ENCODE data around the gene PCBD1. TPM values are rescaled to one million over a fixed set of nuclear protein-coding genes. Genes with fewer than 3 reads are reported as not detected.

PCBD1 gene
- polyA plus RNA-seq, 1 experiment: 63.7 TPM

DNA sequence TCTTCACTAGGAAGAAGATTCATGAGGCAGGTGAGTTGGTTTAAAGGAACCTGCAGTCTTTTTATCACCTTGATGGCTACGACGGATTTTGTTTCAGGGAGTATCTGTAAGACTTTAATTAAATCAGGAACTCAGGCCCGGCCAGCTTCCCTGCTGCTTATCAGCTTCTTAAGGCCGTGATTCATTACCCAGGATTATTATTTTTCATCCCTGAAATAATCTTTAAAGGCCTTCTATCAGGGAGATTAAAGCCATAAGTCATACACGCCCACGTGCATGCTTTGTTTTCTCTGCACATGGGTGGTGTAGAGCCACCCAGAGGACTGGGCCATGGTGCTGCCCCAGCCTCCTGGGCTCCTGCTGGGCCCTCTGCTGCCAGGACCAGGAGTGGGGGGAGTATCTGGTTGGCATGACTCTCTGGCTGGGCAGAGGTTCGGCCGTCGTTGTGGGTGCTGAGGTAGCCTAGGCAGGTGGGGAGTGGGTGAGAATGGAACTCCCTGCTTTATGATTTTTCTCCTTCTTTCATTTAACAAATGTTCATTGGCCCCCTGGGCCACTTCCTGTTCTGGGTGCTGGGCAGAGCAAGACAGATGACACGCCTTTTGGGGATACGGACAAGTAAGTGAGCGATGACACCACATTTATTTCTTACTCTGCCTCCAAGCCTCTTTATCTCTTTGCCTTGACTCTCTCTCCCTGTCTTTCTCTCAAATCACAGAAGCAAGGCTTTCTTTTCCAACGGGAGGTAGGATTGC, 39.0 kb upstream of the PCBD1 start:
- ChIA-PET POLR2A (no interaction called here), CTCF (interaction anchor here (1.1 to 6.9 kb wide), 9 partner anchors 10 to 358 kb away, joined by 3 to 63 read pairs (median 6); no protein-coding TSS in a partner anchor)
- no peak for DNase-seq (ENCODE audit: low read depth)

GRCh38 chr10:70926226-70927000, 38.0 kb upstream of the PCBD1 start:
- no peak for TF ChIP-seq CTCF (IDR thresholded peaks at IDR 0.05; ENCODE audit: insufficient read depth, low read depth, low read length)
- peaks cover 3% of the 10 kb centered on the region for H3K27me3 ChIP-seq (ENCODE audit: control insufficient read depth, insufficient read depth, low read length)
- no peaks in the 10 kb centered on the region for H3K36me3 ChIP-seq (ENCODE audit: control insufficient read depth, insufficient read depth, low read length)
- no peak for DNase-seq (ENCODE audit: low read depth)
- H3K4me3 ChIP-seq (ENCODE audit: low read depth, low read length): no peak overlapping the region
- ChIA-PET CTCF (interaction anchor here (1.1 to 6.9 kb wide), 14 partner anchors 8 to 366 kb away, joined by 3 to 63 read pairs (median 5); no protein-coding TSS in a partner anchor), POLR2A (no interaction called here)

More for the DNA sequence above, 39.0 kb upstream of the PCBD1 start:
- no peaks in the 10 kb centered on the region for H3K36me3 ChIP-seq (ENCODE audit: control insufficient read depth, insufficient read depth, low read length)
- no peak overlapping the region for H3K4me3 ChIP-seq (ENCODE audit: low read depth, low read length)
- peaks cover 5% of the 10 kb centered on the region for H3K27me3 ChIP-seq (ENCODE audit: control insufficient read depth, insufficient read depth, low read length)
- no peak for TF ChIP-seq CTCF (IDR thresholded peaks at IDR 0.05; ENCODE audit: insufficient read depth, low read depth, low read length)

DNA sequence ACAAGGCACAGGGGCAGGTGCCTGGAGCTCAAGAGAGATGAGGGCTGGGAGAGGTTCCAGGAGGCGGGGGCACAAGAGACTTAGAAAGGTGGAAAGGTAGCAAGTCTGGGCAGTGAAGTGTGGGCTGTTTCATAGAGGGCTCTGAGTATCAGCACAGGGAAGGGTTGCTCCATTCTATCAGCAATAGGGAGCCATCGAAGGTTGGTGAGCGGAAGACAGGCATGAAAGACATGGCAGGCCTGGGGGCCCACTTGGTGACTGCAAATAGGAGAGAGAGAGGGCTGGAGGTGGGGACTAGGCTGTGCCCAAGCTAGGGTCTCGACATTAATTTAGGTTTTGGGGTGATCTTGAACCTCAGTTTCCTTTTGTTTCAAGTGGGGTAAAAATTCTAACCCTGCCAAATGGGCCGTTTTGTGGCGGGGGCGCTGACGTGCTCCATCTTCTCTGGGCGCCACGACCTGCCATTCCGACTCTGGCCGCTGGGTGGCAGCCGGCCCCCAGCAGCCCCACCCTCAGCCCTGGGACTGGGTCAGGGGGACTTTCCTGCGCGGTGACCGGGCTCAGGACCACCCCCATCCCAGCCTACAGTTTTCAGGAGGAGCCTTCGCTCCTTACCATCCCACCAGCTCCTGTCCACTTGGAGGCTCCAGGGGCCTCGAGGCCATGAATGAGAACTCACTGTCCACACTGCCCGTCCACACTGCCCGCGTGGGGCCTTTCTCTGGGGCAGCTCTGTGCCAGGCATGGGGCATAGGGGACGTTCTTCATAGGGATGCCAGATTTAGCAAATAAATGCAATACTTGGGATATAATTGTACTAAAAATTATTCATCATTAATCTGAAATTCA, 37.2 kb upstream of the PCBD1 start:
- H3K36me3 ChIP-seq (ENCODE audit: control insufficient read depth, insufficient read depth, low read length): no peaks in the 10 kb centered on the region
- peaks cover 5% of the 10 kb centered on the region for H3K27me3 ChIP-seq (ENCODE audit: control insufficient read depth, insufficient read depth, low read length)
- H3K4me3 ChIP-seq (ENCODE audit: low read depth, low read length): no peak overlapping the region
- peak; percentile 97 for TF ChIP-seq CTCF (IDR thresholded peaks at IDR 0.05; ENCODE audit: insufficient read depth, low read depth, low read length)
- no peak for DNase-seq (ENCODE audit: low read depth)
- ChIA-PET CTCF (interaction anchor here (0.8 to 6.9 kb wide), 29 partner anchors 8 to 367 kb away, joined by 3 to 63 read pairs (median 5); partner anchors contain the start of gene UNC5B), POLR2A (no interaction called here)

GRCh38 chr10:70923696-70924095, 35.3 kb upstream of the PCBD1 start:
- H3K27me3 ChIP-seq (ENCODE audit: control insufficient read depth, insufficient read depth, low read length): peaks cover 12% of the 10 kb centered on the region
- POLR2A ChIA-PET: no interaction called here
- no peak for TF ChIP-seq CTCF (IDR thresholded peaks at IDR 0.05; ENCODE audit: insufficient read depth, low read depth, low read length)
- H3K36me3 ChIP-seq (ENCODE audit: control insufficient read depth, insufficient read depth, low read length): no peaks in the 10 kb centered on the region
- CTCF ChIA-PET: interaction anchor here (1.3 to 6.9 kb wide), 9 partner anchors 8 to 462 kb away, joined by 3 to 63 read pairs (median 16); partner anchors contain the start of gene UNC5B
- DNase-seq (ENCODE audit: low read depth): no peak
- no peak overlapping the region for H3K4me3 ChIP-seq (ENCODE audit: low read depth, low read length)

All from BJ (cell line).